ENCODE results near the gene ASCL1. TPM values are rescaled to one million over a fixed set of nuclear protein-coding genes. Genes with fewer than 3 reads are reported as not detected.

Gene ASCL1
- total and polyA plus RNA-seq, 7 donors, result 0.01 to 0.03 TPM; not detected in 5

DNA sequence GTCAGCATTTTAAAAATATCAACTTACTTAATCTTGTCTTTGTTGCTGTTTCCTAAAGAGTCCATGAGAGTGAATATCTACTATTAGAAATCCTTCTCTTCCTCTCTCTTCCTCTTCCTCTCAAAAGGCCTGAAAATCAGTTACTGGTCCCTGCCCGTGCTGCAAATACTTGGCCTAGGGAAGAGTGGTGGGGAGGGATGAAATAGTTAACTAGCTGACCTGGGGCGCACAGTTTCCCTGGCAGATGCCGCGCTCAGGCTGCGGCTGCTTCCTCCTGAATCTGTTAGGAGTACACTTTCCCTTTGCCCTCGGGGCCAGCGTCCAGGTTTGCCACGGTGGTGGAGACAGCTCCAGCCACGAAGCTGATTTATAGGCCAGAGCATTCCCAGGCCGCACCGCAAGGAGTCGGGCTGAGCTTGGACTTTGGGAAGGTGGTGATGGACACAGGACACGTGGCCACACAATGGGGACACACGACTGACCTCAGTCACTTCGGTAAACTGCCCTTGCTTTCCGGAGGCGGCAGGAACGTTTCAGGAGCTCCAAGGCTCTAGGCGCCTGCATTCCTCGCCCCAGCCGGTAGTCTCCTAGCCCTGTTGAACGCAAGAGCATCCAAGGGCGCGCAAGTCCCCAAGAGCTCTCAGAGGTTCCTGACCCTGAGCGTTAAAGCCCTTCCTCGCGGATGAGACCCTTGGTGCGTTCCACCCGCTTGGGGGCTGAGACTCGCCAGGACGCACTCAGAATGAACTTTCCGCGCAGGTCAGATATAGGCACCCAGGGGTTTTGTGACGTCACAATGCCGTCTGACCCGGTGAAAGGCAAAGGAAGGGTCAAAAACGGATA is 7.1 kb upstream of the ASCL1 start:
- 2 to 3% (median 2%) methylated on average over 37 of the region's 37 CpGs for WGBS, 3 donors
- intact Hi-C loops (cut with DNase I), result no loop called here
- no peak for TF ChIP-seq CTCF (IDR thresholded peaks at IDR 0.05)
- Histone ChIP-seq H3K36me3 (ENCODE audit: insufficient read depth in 1 of 2, low read depth in 1 of 2) (no peaks in the 10 kb centered on the region), H3K27ac (no peak overlapping the region), H3K27me3 (ENCODE audit: insufficient read depth in 3 of 3, low read length in 2 of 3) (peaks cover 4 to 43% (median 13%) of the 10 kb centered on the region in 3 donors), H3K9me3 (no peaks in the 10 kb centered on the region), H3K4me3 (no peak overlapping the region), H3K4me1 (no peaks in the 10 kb centered on the region)
- no peak for ATAC-seq
- DNase-seq, result no peak

GRCh38 chr12:102950950-102951619 is 6.4 kb upstream of the ASCL1 start:
- H3K27me3 ChIP-seq (ENCODE audit: insufficient read depth in 3 of 3, low read length in 2 of 3), result peaks cover 4 to 51% (median 17%) of the 10 kb centered on the region in 3 donors
- no peaks in the 10 kb centered on the region for H3K36me3 ChIP-seq (ENCODE audit: insufficient read depth in 1 of 2, low read depth in 1 of 2)
- no peak overlapping the region for H3K4me3 ChIP-seq
- H3K27ac ChIP-seq, result no peak overlapping the region
- TF ChIP-seq CTCF (IDR thresholded peaks at IDR 0.05), result no peak
- whole genome bisulfite sequencing, 3 donors, result 5% methylated on average over 21 of the region's 21 CpGs
- ATAC-seq, result no peak
- no peaks in the 10 kb centered on the region for H3K9me3 ChIP-seq
- DNase-seq, result no peak
- no peaks in the 10 kb centered on the region for H3K4me1 ChIP-seq
- intact Hi-C loops (cut with DNase I), result no loop called here

DNA sequence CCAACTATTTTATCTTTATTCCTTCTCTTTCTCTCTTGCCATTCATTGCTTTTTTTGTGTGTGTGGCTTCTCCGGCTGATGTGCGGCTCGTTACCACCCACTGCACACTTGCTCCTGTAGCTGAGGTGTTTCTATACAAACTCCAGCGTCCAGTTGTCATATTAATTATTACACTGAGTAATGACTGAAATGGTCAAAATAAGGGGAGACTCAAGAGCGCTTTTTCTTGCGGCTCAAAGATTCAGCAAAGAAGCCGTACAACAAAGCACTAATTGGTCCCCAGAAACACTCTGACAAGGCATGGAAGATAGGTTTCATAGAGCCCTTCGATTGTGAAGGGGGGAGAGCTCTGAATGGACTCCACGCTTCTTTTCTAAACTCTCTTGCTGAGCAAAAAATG is 5.6 kb upstream of the ASCL1 start:
- no peaks in the 10 kb centered on the region for H3K9me3 ChIP-seq
- intact Hi-C loops (cut with DNase I), result no loop called here

GRCh38 chr12:102953221-102953620 is 4.3 kb upstream of the ASCL1 start:
- intact Hi-C loops (cut with DNase I), result no loop called here
- ATAC-seq, result no peak

More for the DNA sequence above, 5.6 kb upstream of the ASCL1 start:
- no peak overlapping the region for H3K4me3 ChIP-seq
- DNase-seq (no peak), ATAC-seq (no peak)
- no peak for TF ChIP-seq CTCF (IDR thresholded peaks at IDR 0.05)
- H3K27ac ChIP-seq, result no peak overlapping the region
- no peaks in the 10 kb centered on the region for H3K4me1 ChIP-seq
- no peaks in the 10 kb centered on the region for H3K36me3 ChIP-seq (ENCODE audit: insufficient read depth in 1 of 2, low read depth in 1 of 2)
- WGBS, 3 donors, result 24 to 31% (median 30%) methylated on average over 9 of the region's 9 CpGs
- H3K27me3 ChIP-seq (ENCODE audit: insufficient read depth in 3 of 3, low read length in 2 of 3), result peaks cover 4 to 58% (median 23%) of the 10 kb centered on the region in 3 donors

More at GRCh38 chr12:102953221-102953620, 4.3 kb upstream of the ASCL1 start:
- no peak for DNase-seq
- Histone ChIP-seq H3K27ac (no peak overlapping the region), H3K36me3 (ENCODE audit: insufficient read depth in 1 of 2, low read depth in 1 of 2) (no peaks in the 10 kb centered on the region), H3K4me3 (no peak overlapping the region), H3K27me3 (ENCODE audit: insufficient read depth in 3 of 3, low read length in 2 of 3) (peaks cover 4 to 72% (median 30%) of the 10 kb centered on the region in 3 donors), H3K9me3 (no peaks in the 10 kb centered on the region), H3K4me1 (no peaks in the 10 kb centered on the region)
- no peak for TF ChIP-seq CTCF (IDR thresholded peaks at IDR 0.05)

Data from psoas muscle (tissue), 8 donors.